ENCODE measurements around the gene GBX1.

Gene GBX1

GRCh38 chr7:151135525-151135845 is 32.0 kb downstream of the GBX1 start:
- no peak overlapping the region for H3K9ac ChIP-seq (ENCODE audit: low read length)
- DNase-seq (ENCODE audit: low read depth): no peak
- no peaks in the 10 kb centered on the region for H3K9me3 ChIP-seq (ENCODE audit: control insufficient read depth, low read length)
- H3K4me3 ChIP-seq (ENCODE audit: low read length): no peak overlapping the region
- H3K4me1 ChIP-seq (ENCODE audit: control insufficient read depth, insufficient read depth, low read length): no peaks in the 10 kb centered on the region
- H3K27me3 ChIP-seq (replicated peaks; ENCODE audit: control insufficient read depth, insufficient read depth, low read length): no peaks in the 10 kb centered on the region
- peaks cover 69% of the 10 kb centered on the region for H3K36me3 ChIP-seq (ENCODE audit: control insufficient read depth, insufficient read depth, low read length, severe bottlenecking)

- no peak for DNase-seq (ENCODE audit: low read depth)
- Histone ChIP-seq H3K9ac (ENCODE audit: low read length) (no peak overlapping the region), H3K4me1 (ENCODE audit: control insufficient read depth, insufficient read depth, low read length) (no peaks in the 10 kb centered on the region), H3K27me3 (replicated peaks; ENCODE audit: control insufficient read depth, insufficient read depth, low read length) (no peaks in the 10 kb centered on the region), H3K9me3 (ENCODE audit: control insufficient read depth, low read length) (no peaks in the 10 kb centered on the region), H3K36me3 (ENCODE audit: control insufficient read depth, insufficient read depth, low read length, severe bottlenecking) (peaks cover 69% of the 10 kb centered on the region), H3K4me3 (ENCODE audit: low read length) (no peak overlapping the region)
These were observed 32.6 kb downstream of the GBX1 start for GRCh38 chr7:151134743-151135524.

DNA sequence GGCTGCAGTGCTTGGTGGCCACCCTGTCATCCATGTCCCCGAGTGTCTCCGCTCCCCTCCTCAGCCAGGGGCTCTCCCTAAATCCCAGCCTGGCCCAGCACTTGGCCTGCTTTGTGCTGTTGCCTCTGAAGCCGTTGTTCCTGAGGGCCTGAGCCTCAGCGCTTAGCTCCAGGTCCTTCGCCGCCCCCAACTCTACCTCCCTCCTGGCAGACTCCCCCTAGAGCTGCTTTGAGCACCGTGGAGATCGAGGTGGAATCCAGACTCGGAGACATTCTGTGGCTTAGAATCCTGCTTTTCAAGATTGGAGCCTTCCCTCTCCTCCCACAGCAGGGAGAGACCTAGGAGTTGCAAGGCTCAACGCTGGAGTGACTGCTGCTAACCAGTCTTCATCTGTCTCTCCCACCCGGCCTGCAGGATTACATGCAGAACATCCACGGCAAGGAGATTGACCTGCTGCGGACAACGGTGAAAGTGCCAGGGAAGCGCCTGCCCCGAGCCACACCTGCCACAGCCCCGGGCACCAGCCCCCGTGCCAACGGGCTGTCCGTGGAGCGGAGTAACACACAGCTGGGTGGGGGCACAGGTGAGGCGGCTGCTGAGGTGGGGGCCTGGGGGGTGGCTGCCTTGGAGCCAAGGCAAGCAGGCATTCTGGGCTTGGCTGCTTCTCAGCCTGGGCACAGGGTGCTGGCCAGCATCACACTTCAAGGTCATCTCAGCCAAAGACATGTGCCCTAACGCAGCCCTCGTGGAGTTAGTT is 33.3 kb downstream of the GBX1 start:
- Histone ChIP-seq H3K4me3 (ENCODE audit: low read length) (no peak overlapping the region), H3K4me1 (ENCODE audit: control insufficient read depth, insufficient read depth, low read length) (no peaks in the 10 kb centered on the region), H3K9me3 (ENCODE audit: control insufficient read depth, low read length) (no peaks in the 10 kb centered on the region), H3K36me3 (ENCODE audit: control insufficient read depth, insufficient read depth, low read length, severe bottlenecking) (peaks cover 73% of the 10 kb centered on the region), H3K27me3 (replicated peaks; ENCODE audit: control insufficient read depth, insufficient read depth, low read length) (no peaks in the 10 kb centered on the region), H3K9ac (ENCODE audit: low read length) (no peak overlapping the region)
- DNase-seq (ENCODE audit: low read depth): no peak

- H3K4me3 ChIP-seq (ENCODE audit: low read length): no peak overlapping the region
- no peak overlapping the region for H3K9ac ChIP-seq (ENCODE audit: low read length)
- no peaks in the 10 kb centered on the region for H3K4me1 ChIP-seq (ENCODE audit: control insufficient read depth, insufficient read depth, low read length)
- peaks cover 74% of the 10 kb centered on the region for H3K36me3 ChIP-seq (ENCODE audit: control insufficient read depth, insufficient read depth, low read length, severe bottlenecking)
- no peaks in the 10 kb centered on the region for H3K9me3 ChIP-seq (ENCODE audit: control insufficient read depth, low read length)
- no peak for DNase-seq (ENCODE audit: low read depth)
- no peaks in the 10 kb centered on the region for H3K27me3 ChIP-seq (replicated peaks; ENCODE audit: control insufficient read depth, insufficient read depth, low read length)
These were observed 34.1 kb downstream of the GBX1 start for GRCh38 chr7:151133266-151133985.

- no peaks in the 10 kb centered on the region for H3K4me1 ChIP-seq (ENCODE audit: control insufficient read depth, insufficient read depth, low read length)
- peaks cover 82% of the 10 kb centered on the region for H3K36me3 ChIP-seq (ENCODE audit: control insufficient read depth, insufficient read depth, low read length, severe bottlenecking)
- H3K9me3 ChIP-seq (ENCODE audit: control insufficient read depth, low read length): no peaks in the 10 kb centered on the region
- H3K4me3 ChIP-seq (ENCODE audit: low read length): no peak overlapping the region
- no peak overlapping the region for H3K9ac ChIP-seq (ENCODE audit: low read length)
- no peak for DNase-seq (ENCODE audit: low read depth)
- H3K27me3 ChIP-seq (replicated peaks; ENCODE audit: control insufficient read depth, insufficient read depth, low read length): no peaks in the 10 kb centered on the region
These were observed 34.9 kb downstream of the GBX1 start for GRCh38 chr7:151132461-151133205.

- Histone ChIP-seq H3K27me3 (replicated peaks; ENCODE audit: control insufficient read depth, insufficient read depth, low read length) (no peaks in the 10 kb centered on the region), H3K9me3 (ENCODE audit: control insufficient read depth, low read length) (no peaks in the 10 kb centered on the region), H3K4me3 (ENCODE audit: low read length) (no peak overlapping the region), H3K36me3 (ENCODE audit: control insufficient read depth, insufficient read depth, low read length, severe bottlenecking) (peaks cover 78% of the 10 kb centered on the region), H3K4me1 (ENCODE audit: control insufficient read depth, insufficient read depth, low read length) (no peaks in the 10 kb centered on the region), H3K9ac (ENCODE audit: low read length) (no peak overlapping the region)
- DNase-seq (ENCODE audit: low read depth): no peak
These were observed 35.8 kb downstream of the GBX1 start for GRCh38 chr7:151131592-151132293.

GRCh38 chr7:151131224-151131591 is 36.3 kb downstream of the GBX1 start:
- Histone ChIP-seq H3K4me1 (ENCODE audit: control insufficient read depth, insufficient read depth, low read length) (no peaks in the 10 kb centered on the region), H3K4me3 (ENCODE audit: low read length) (no peak overlapping the region)
- DNase-seq (ENCODE audit: low read depth): no peak

DNA sequence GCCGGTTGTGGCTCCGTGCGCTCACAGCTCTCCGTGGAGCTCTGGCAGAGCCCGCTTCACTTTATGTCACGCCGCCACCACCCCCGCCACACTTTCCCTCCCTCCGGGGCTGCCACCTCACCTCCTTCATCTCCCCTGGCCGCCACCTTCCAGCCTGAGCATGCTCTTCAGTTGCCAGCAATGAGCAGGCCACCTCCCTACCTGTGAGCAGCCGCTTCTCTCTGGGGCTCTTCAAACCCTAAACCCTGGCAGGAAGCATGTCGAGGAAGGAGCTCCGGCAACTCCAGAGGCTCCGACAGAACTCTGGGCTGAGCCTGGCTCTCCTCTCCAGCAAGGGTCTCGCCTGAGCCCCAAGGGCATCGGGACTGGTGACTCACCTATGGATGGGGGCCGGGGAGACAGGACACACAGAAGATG is 36.7 kb downstream of the GBX1 start:
- Histone ChIP-seq H3K4me3 (ENCODE audit: low read length) (no peak overlapping the region), H3K36me3 (ENCODE audit: control insufficient read depth, insufficient read depth, low read length, severe bottlenecking) (peaks cover 68% of the 10 kb centered on the region)
- no peak for DNase-seq (ENCODE audit: low read depth)

More at GRCh38 chr7:151131224-151131591, 36.3 kb downstream of the GBX1 start:
- Histone ChIP-seq H3K27me3 (replicated peaks; ENCODE audit: control insufficient read depth, insufficient read depth, low read length) (no peaks in the 10 kb centered on the region), H3K9ac (ENCODE audit: low read length) (no peak overlapping the region), H3K9me3 (ENCODE audit: control insufficient read depth, low read length) (no peaks in the 10 kb centered on the region), H3K36me3 (ENCODE audit: control insufficient read depth, insufficient read depth, low read length, severe bottlenecking) (peaks cover 73% of the 10 kb centered on the region)

DNA sequence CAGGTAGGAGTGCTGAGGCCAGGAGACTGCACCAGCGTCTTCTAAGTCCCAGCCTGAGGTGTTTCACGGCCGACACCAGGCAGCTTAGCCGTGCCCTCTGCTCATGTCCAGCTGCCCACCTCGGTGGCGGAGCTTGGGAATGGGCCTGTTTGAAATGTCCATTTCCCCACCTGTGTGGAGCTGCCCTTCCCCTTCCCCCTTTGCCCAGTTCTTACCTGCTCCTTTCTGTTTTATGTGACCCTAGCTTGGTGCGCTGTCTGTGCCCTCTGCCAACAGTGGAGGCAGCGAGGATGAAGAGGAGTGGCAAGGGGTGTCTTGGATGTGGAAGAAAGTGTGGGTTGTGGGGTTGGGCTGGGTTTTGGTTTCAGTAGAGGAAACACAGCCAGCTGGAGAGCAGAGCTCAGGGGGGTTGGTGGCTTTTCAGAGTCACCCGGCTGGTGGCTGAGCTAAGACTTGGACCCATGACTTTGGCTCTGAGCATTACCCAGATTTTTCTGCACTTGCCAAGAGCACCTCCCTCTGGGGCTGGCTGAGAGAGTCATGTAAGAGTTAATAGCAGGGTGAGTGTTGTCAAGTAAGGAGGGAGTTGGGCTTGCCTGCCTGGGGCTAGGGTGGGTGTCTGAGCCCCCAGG is 37.4 kb downstream of the GBX1 start:
- DNase-seq (ENCODE audit: low read depth): no peak
- Histone ChIP-seq H3K36me3 (ENCODE audit: control insufficient read depth, insufficient read depth, low read length, severe bottlenecking) (peaks cover 64% of the 10 kb centered on the region), H3K9me3 (ENCODE audit: control insufficient read depth, low read length) (no peaks in the 10 kb centered on the region), H3K4me1 (ENCODE audit: control insufficient read depth, insufficient read depth, low read length) (peaks cover 7% of the 10 kb centered on the region), H3K9ac (ENCODE audit: low read length) (no peak overlapping the region), H3K4me3 (ENCODE audit: low read length) (no peak overlapping the region), H3K27me3 (replicated peaks; ENCODE audit: control insufficient read depth, insufficient read depth, low read length) (no peaks in the 10 kb centered on the region)

More for the DNA sequence above, 36.7 kb downstream of the GBX1 start:
- Histone ChIP-seq H3K9ac (ENCODE audit: low read length) (no peak overlapping the region), H3K4me1 (ENCODE audit: control insufficient read depth, insufficient read depth, low read length) (no peaks in the 10 kb centered on the region), H3K9me3 (ENCODE audit: control insufficient read depth, low read length) (no peaks in the 10 kb centered on the region), H3K27me3 (replicated peaks; ENCODE audit: control insufficient read depth, insufficient read depth, low read length) (no peaks in the 10 kb centered on the region)

Measured in adipocyte (in vitro differentiated cells).